OCI-LY1 (cell line): Measurements from ENCODE around the gene ZNF800.
"Not testable (repeated sequence)": the region's sequence is repeated elsewhere in the genome, so short reads cannot be mapped to it uniquely, and the experiment has no call there.

Experiments used
- H2AFZ ChIP-seq: fragments of 200-600 bp; sonication (generic), shearing (Covaris generic); 2 replicates; pipeline ENCODE4 v1.6.0; 2014; ENCODE audit warnings: antibody characterized with exemption, mild to moderate bottlenecking, low read length
- H3F3A ChIP-seq: fragments of 200-600 bp; sonication (generic), shearing (Covaris generic); 2 replicates; pipeline ENCODE4 v1.6.0; 2014; ENCODE audit warnings: mild to moderate bottlenecking, antibody characterized with exemption, low read length, moderate library complexity; ENCODE audit not compliant: insufficient read depth
- H3K27ac ChIP-seq: fragments of 200-600 bp; sonication (generic); 2 replicates; pipeline ENCODE4 v1.5.1; 2014; ENCODE audit warnings: low read length, mixed run types, mild to moderate bottlenecking, low read depth; ENCODE audit not compliant: poor library complexity, severe bottlenecking
- H3K27me3 ChIP-seq: fragments of 200-600 bp; sonication (generic); 2 replicates; pipeline ENCODE4 v1.6.0; 2014; ENCODE audit warnings: antibody characterized with exemption, mild to moderate bottlenecking, low read length, moderate library complexity; ENCODE audit not compliant: insufficient read depth
- H3K36me3 ChIP-seq: fragments of 200-600 bp; sonication (generic); 2 replicates; pipeline ENCODE4 v1.6.1; 2014; ENCODE audit warnings: mild to moderate bottlenecking, antibody characterized with exemption, low read length, moderate library complexity, mixed read lengths; ENCODE audit not compliant: insufficient read depth
- H3K4me1 ChIP-seq: fragments of 200-600 bp; sonication (generic); 2 replicates; pipeline ENCODE4 v1.5.1; 2014; ENCODE audit warnings: mild to moderate bottlenecking, low read length, moderate library complexity; ENCODE audit not compliant: insufficient read depth, severe bottlenecking
- H3K4me2 ChIP-seq: fragments of 200-600 bp; sonication (generic), shearing (Covaris generic); 2 replicates; pipeline ENCODE4 v1.6.1; 2014; ENCODE audit warnings: low read length
- H3K4me3 ChIP-seq: fragments of 200-600 bp; sonication (generic); 2 replicates; pipeline ENCODE4 v1.5.1; 2014; ENCODE audit warnings: low read length, low read depth, mild to moderate bottlenecking, mixed read lengths; ENCODE audit not compliant: poor library complexity, severe bottlenecking
- H3K79me2 ChIP-seq: fragments of 200-600 bp; shearing (Covaris generic); 2 replicates; pipeline ENCODE4 v1.6.1; 2016; ENCODE audit warnings: mixed run types, low read length, mixed read lengths; ENCODE audit not compliant: insufficient read depth
- H3K9ac ChIP-seq: fragments of 200-600 bp; sonication (generic), shearing (Covaris generic); 2 replicates; pipeline ENCODE4 v1.6.1; 2014; ENCODE audit warnings: mild to moderate bottlenecking, low read length, mixed read lengths
- H3K9me2 ChIP-seq: fragments of 200-600 bp; sonication (generic), shearing (Covaris generic); 2 replicates; pipeline ENCODE4 v1.6.1; 2014; ENCODE audit warnings: low read depth, mild to moderate bottlenecking, low read length, mixed read lengths
- H3K9me3 ChIP-seq: fragments of 200-600 bp; shearing (Covaris generic); 2 replicates; pipeline ENCODE4 v1.6.1; 2014; ENCODE audit warnings: low read length, mixed read lengths
- H4K20me1 ChIP-seq: fragments of 200-600 bp; sonication (generic), shearing (Covaris generic); 2 replicates; pipeline ENCODE4 v1.6.0; 2016; ENCODE audit warnings: mild to moderate bottlenecking, low read length; ENCODE audit not compliant: insufficient read depth
- EZH2 ChIP-seq: fragments of 200-600 bp; sonication (generic), shearing (Covaris generic); IDR thresholded peaks from 2 replicates; pipeline ENCODE4 v1.8.0; 2017; ENCODE audit warnings: borderline replicate concordance, mixed run types, mild to moderate bottlenecking, antibody characterized with exemption, low read length, moderate library complexity, mixed read lengths
- TF ChIP-seq, protein P1 (sequence below): fragments of 200-600 bp; sonication (generic), shearing (Covaris generic); IDR thresholded peaks from 2 replicates; pipeline ENCODE4 v1.5.1; 2017; ENCODE audit warnings: mild to moderate bottlenecking, antibody characterized with exemption, low read length, moderate library complexity, mixed read lengths

Gene ZNF800

DNA sequence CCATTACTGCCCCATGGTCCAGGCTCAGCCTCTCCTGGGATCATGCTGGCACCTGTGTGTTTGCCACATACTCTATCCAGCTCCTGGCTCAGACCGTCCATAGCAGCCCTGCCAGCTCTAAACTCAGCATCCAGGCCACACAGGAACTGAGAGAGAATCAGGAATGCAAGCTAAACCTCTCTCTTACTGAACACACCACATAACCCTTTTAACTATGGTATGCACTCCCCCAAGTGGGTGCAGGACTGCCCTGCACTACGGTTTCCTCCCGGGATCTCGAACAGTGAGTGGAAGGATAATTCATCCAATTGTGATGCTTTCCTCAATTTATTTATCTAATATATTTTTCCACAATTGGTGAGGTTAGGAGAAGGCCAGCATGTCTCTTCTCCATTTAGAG, 17.1 kb upstream of the ZNF800 start:
- Histone ChIP-seq H3K9me2 (no peaks in the 10 kb centered on the region), H2AFZ (no peak overlapping the region), H3K79me2 (no peaks in the 10 kb centered on the region), H4K20me1 (no peaks in the 10 kb centered on the region), H3K27ac (no peak overlapping the region), H3K4me2 (no peak overlapping the region), H3K4me1 (peaks cover 6% of the 10 kb centered on the region), H3K27me3 (no peaks in the 10 kb centered on the region), H3K4me3 (no peak overlapping the region), H3K9me3 (no peaks in the 10 kb centered on the region), H3K36me3 (no peaks in the 10 kb centered on the region), H3K9ac (no peak overlapping the region), H3F3A (no peaks in the 10 kb centered on the region)
- no peak for TF ChIP-seq EZH2
- TF ChIP-seq, protein P1, sequence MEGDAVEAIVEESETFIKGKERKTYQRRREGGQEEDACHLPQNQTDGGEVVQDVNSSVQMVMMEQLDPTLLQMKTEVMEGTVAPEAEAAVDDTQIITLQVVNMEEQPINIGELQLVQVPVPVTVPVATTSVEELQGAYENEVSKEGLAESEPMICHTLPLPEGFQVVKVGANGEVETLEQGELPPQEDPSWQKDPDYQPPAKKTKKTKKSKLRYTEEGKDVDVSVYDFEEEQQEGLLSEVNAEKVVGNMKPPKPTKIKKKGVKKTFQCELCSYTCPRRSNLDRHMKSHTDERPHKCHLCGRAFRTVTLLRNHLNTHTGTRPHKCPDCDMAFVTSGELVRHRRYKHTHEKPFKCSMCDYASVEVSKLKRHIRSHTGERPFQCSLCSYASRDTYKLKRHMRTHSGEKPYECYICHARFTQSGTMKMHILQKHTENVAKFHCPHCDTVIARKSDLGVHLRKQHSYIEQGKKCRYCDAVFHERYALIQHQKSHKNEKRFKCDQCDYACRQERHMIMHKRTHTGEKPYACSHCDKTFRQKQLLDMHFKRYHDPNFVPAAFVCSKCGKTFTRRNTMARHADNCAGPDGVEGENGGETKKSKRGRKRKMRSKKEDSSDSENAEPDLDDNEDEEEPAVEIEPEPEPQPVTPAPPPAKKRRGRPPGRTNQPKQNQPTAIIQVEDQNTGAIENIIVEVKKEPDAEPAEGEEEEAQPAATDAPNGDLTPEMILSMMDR = peak; percentile 30

DNA sequence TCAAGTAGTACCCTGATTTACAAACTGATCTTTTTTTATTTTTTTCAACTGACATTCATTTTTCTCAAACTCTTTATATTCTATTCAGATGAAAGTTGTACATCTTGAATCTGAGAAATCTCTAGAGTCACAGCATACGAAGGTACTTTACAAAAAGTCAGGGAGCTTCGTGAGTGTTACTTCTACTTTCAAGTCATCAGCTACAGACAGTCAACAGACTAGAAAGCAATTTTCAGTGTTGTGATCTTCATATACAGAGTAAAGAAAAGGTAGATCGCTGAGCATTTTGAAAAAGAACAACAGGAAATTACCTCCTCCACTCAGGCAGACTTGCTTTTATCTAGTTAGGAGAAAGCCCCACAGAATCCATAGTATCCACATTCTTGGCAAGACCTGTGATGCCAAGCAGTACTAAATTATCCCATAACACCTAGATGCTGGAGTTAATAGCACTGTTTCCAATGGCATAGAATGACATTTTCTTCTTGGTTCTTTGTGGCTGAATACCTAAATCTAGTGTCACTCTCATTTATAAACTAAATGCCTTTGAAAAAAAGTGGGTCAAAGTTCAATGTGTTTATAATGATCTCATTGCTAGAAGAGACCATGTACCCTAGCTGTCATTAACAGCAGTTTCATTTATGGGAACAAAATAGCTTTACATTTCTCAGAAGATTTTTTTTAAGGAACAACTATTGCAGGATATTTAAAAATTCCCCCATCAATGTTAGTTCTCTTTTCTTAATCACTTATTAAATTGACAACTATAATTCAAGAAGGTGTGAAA, 12.0 kb upstream of the ZNF800 start:
- TF ChIP-seq, protein P1 = no peak
- TF ChIP-seq EZH2 = no peak
- no peaks in the 10 kb centered on the region for H3K27me3 ChIP-seq

DNA sequence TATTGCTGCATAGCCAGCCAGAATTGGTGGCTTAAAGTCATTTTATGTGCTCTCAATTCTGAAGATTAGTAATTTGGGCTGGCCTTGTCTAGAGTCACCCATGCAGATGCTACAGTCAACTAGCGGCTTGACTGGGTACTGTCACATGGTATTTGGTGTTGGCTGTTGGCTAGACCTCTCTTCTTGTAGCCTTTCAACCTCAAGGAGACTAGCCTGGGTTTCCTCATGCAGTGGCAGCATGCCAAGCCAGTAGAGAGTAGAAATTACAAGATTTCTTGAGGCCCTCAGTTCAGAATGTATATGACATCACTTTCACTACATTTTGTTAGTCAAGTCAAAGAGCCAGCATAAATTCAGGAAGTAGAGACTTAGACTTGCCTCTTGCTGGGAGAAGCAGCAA, 3.7 kb upstream of the ZNF800 start:
- TF ChIP-seq, protein P1 = peak; percentile 62
- TF ChIP-seq EZH2 = no peak
- no peaks in the 10 kb centered on the region for H3K9me2 ChIP-seq
- peaks cover 4% of the 10 kb centered on the region for H3K79me2 ChIP-seq
- H3K4me1 ChIP-seq = peaks cover 18% of the 10 kb centered on the region
- no peak overlapping the region for H3K9ac ChIP-seq
- H3K4me3 ChIP-seq = no peak overlapping the region
- H4K20me1 ChIP-seq = no peaks in the 10 kb centered on the region
- no peak overlapping the region for H3K27ac ChIP-seq
- H3K9me3 ChIP-seq = peaks cover 4% of the 10 kb centered on the region; the same call in 1 of the 2 replicates
- H3K27me3 ChIP-seq = no peaks in the 10 kb centered on the region
- no peak overlapping the region for H3K4me2 ChIP-seq
- H2AFZ ChIP-seq = no peak overlapping the region
- no peaks in the 10 kb centered on the region for H3F3A ChIP-seq
- peaks cover 3% of the 10 kb centered on the region; the same call in 1 of the 2 replicates for H3K36me3 ChIP-seq

More for the DNA sequence above, 12.0 kb upstream of the ZNF800 start:
- H3K9me3 ChIP-seq = no peaks in the 10 kb centered on the region
- no peak overlapping the region for H3K27ac ChIP-seq
- H4K20me1 ChIP-seq = no peaks in the 10 kb centered on the region
- H3K79me2 ChIP-seq = no peaks in the 10 kb centered on the region
- H3K4me3 ChIP-seq = no peak overlapping the region
- H3K4me1 ChIP-seq = no peaks in the 10 kb centered on the region
- H3K9me2 ChIP-seq = no peaks in the 10 kb centered on the region
- H2AFZ ChIP-seq = no peak overlapping the region
- no peaks in the 10 kb centered on the region for H3K36me3 ChIP-seq
- no peaks in the 10 kb centered on the region for H3F3A ChIP-seq
- no peak overlapping the region for H3K9ac ChIP-seq
- no peak overlapping the region for H3K4me2 ChIP-seq

DNA sequence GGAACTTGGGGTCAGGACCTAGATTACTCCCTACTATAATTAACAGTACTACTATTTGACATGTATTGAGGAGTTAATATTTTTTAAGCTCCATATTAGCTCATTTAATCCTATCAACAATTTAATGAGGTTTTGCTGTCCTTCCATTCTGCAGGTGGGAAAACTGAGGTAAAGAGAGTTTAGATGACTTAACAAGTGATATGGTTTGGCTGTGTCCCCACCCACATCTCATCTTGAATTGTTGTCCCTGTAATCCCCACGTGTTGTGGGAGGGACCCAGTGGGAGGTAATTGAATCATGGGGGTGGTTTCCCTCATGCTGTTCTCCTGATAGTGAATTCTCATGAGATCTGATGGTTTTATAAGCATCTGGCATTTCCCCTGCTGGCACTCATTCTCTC, 2.6 kb upstream of the ZNF800 start:
- H3K4me1 ChIP-seq = peaks cover 29% of the 10 kb centered on the region
- peaks cover 15% of the 10 kb centered on the region for H3K79me2 ChIP-seq
- not testable (repeated sequence) for H3K9me2 ChIP-seq, H4K20me1 ChIP-seq, H2AFZ ChIP-seq, H3K27ac ChIP-seq, H3K4me3 ChIP-seq, H3F3A ChIP-seq, H3K9ac ChIP-seq, H3K9me3 ChIP-seq, H3K27me3 ChIP-seq, H3K4me2 ChIP-seq
- peaks cover 13% of the 10 kb centered on the region for H3K36me3 ChIP-seq
